Fibroblast of villous mesenchyme (primary cell): Measurements from ENCODE around the gene EFNA2. TPM values are rescaled to one million over a fixed set of nuclear protein-coding genes. Genes with fewer than 3 reads are reported as not detected.

ENCODE experiments used
- DNase-seq: peaks from one replicate; pipeline ENCODE4 v3.0.0-alpha.2; 2010; ENCODE audit warnings: low read depth
- H3K4me3 ChIP-seq: 2 replicates; pipeline ENCODE4 v1.5.1; 2011; ENCODE audit warnings: low read depth, mild to moderate bottlenecking, low read length
- total RNA-seq: library from RNA; depleted of rRNA; stranded (reverse); fragments of >200 nt; gene quantifications from 2 replicates; pipeline ENCODE4 v1.2.3, GENCODE V29; 2012
- TF ChIP-seq, protein P1 (sequence below): IDR thresholded peaks from 2 replicates; pipeline ENCODE4 v1.5.1; 2012; ENCODE audit warnings: low read depth, mild to moderate bottlenecking, low read length; ENCODE audit not compliant: insufficient read depth

EFNA2 gene
- total RNA-seq, 1 donor = not detected

DNA sequence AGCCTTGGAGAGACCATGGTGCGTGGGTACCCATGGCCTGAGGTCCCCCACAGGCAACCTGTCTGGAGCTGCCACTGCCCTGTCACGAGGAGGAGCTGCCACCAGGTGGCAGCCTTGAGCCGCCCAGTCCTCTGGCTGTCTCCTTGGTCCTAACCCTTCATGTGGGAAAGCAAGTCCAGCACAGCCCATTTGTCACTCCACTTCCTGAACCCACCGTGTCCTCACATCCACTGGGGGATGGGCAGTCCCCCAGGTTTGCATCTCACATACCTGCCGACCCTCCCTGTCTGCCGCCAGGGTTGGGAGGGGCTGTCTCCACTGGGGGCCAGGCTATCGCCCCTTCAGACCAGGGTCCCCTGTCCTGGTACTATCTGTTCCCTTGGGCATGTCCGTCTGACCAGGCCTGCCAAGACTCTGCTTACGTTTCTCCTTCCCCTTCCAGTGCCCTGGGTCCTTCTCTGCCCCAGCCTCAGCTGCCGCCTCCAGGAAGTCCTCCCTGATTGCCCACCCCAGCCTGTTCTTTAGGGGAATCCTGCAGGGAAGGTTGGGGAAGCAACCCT is 5.8 kb upstream of the EFNA2 start:
- H3K4me3 ChIP-seq = no peak overlapping the region
- DNase-seq = peak; percentile 82
- TF ChIP-seq, protein P1, sequence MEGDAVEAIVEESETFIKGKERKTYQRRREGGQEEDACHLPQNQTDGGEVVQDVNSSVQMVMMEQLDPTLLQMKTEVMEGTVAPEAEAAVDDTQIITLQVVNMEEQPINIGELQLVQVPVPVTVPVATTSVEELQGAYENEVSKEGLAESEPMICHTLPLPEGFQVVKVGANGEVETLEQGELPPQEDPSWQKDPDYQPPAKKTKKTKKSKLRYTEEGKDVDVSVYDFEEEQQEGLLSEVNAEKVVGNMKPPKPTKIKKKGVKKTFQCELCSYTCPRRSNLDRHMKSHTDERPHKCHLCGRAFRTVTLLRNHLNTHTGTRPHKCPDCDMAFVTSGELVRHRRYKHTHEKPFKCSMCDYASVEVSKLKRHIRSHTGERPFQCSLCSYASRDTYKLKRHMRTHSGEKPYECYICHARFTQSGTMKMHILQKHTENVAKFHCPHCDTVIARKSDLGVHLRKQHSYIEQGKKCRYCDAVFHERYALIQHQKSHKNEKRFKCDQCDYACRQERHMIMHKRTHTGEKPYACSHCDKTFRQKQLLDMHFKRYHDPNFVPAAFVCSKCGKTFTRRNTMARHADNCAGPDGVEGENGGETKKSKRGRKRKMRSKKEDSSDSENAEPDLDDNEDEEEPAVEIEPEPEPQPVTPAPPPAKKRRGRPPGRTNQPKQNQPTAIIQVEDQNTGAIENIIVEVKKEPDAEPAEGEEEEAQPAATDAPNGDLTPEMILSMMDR = peak; percentile 98

DNA sequence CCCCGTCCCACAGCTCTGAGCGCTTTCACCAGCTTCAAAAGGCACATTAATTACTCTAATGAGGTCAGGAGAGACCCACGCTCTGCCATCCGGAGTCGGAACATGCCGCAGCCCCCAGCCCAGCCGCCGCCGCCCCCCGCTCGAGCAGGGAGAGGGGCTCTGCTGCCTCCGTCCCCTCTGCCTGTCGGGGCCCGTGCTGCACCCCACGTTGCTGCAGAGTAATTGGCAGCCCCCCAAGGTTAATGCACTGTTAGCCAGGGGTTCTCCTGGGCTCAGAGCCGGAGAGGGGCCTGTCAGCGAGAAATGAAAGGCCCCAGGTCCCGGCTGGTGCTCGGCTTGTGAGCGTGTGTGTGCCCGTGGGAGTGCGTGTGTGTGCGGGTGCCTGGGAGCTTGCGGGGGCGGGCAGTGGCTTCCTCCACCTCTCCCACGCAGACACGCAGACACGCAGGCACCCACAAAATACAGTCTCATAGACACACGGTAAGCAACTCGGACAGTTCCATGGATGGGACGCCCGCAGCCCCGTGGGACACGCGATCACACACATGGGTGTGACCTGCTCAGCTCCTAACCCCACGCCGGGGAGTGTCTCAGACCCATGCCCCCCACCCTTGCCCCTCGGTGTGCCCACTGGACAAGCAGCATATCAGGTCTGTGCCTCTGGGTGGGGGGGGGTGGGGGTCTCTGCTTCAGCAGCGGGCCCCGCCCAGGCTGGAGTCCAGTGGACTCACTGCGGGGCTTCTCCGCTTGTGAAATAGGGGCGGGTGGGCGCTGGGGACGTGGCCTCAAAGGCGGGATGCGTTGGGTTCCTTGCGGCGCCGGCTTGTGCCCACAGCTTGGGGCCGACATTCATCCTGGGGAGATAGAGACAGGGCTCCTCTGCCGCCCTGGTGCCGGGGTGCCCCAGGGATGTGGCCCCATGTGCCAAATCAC is 4.8 kb upstream of the EFNA2 start:
- H3K4me3 ChIP-seq = no peak overlapping the region
- DNase-seq = no peak
- TF ChIP-seq, protein P1 = no peak

DNA sequence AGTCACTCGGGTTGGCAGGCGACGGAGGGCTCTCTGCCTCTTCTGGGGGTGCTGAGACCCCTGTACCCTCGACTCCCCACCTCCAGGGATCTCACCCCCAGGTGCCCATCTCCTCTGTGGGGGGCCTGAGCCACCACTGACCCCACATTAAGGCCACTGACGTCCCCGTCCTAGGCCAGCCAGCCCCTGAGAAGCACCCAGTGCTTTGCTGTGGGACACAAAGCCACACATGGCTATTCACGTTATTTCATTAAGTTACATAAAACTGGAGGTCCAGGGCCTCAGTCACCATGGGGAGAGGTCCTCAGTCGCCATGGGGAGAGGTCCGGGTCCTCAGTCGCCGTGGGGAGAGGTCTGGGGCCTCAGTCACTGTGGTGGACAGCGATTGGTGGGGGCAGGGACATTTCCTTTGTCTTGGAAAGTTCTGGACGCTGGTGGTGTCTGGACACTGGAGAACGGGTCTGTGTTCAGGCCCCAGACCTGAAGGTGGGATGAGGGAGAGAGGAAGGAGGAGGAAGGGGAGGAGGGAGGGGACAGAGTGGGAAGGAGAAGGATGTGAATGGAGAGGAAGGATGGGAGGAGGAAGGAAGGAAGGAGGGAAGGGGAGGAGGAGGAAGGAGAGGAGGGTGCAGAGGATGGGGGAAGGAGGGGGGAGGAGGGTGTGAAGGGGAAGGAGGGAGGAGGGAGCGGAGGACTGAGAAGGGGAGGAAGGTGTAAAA is 3.9 kb upstream of the EFNA2 start:
- TF ChIP-seq, protein P1 = no peak
- DNase-seq = no peak

DNA sequence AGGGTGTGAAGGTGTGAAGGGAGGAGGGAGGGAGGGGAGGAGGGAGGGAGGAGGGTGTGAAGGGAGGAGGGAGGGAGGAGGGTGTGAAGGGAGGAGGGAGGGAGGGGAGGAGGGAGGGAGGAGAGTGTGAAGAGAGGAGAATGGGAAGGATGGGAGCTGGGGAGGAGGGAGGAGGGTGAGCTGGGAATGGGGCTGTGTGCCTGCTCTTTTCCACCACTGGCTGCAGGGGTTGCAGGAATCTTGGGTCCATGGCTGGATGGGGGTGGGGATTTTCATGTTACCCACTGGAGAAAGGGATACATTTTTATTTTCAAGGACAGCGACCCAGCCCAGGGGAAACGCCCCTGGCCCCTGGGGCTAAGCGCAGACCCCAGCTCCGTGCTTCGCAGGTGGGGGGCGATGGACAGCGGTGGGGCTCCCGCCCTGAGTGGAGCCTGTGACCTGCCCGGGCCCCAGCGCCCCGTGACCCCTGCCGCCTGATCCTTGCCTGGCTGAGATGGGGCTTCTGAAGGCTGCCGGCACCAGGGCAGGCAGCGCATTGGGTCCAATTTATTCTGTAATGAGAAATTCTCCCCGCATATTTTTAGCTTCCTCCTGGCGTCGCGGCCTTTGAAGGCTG is 3.0 kb upstream of the EFNA2 start:
- TF ChIP-seq, protein P1 = no peak
- DNase-seq = no peak
- no peak overlapping the region for H3K4me3 ChIP-seq

More for the DNA sequence above, 3.9 kb upstream of the EFNA2 start:
- no peak overlapping the region for H3K4me3 ChIP-seq

DNA sequence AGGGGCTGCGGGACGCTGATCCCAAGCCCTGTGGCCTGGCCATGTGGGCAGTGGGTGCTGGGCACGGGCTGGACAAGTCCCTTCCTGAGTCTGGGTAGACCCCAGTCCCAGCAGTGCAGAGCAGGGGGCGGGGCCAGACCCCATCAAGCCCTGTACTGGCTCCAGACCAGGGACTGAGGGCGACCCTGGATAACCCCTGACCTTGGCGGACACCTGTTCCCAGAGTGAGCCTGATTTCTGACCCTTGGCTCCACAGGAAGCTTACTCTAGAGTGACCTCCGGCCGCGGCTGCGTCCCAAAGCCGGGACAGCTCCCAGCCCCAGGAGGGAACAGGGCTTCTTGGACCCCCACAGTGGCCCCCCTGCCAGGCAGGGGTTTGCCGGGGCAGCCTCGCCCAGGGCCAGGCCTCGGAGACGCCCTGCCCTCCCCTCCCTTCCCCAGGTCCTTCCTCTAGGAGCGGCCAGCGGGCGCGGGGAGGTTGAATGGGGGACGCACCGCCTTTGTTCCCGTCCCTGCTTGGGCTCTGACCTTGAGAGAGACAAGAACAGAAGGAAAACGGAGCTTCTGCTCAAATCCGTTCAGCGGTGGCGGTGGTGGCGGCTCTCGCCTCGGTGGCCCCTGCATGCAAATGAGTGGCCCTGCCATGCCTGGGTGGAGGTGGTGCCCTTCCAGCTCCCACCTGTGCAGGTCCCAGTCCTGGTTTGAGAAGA is 2.3 kb upstream of the EFNA2 start:
- H3K4me3 ChIP-seq = no peak overlapping the region
- TF ChIP-seq, protein P1 = no peak
- DNase-seq = no peak

DNA sequence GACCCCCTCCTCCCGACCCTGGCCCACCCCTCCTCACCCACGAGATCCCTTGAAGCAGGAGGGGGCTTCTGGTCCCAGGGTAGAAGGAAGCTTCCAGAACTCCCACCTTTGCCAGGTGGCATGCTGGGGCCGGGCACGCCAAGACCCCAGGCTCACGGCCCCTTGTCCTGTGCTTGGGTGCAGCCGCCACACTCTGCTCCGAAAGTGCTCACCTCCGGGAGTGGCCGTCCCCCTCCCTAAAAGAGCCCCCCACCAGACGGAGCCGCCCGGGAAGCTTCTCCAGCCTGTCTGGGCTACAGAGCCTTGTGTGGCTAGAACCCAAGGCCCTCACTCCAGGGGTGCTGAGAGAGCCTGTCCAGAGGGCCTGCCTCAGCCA is 1.8 kb upstream of the EFNA2 start:
- no peak overlapping the region for H3K4me3 ChIP-seq
- no peak for DNase-seq
- TF ChIP-seq, protein P1 = no peak
